Measurements from ENCODE around the gene FCN3. TPM values are rescaled to one million over a fixed set of nuclear protein-coding genes. Genes with fewer than 3 reads are reported as not detected.

Gene FCN3
- total RNA-seq, 1 donor from 2014 or later = not detected

DNA sequence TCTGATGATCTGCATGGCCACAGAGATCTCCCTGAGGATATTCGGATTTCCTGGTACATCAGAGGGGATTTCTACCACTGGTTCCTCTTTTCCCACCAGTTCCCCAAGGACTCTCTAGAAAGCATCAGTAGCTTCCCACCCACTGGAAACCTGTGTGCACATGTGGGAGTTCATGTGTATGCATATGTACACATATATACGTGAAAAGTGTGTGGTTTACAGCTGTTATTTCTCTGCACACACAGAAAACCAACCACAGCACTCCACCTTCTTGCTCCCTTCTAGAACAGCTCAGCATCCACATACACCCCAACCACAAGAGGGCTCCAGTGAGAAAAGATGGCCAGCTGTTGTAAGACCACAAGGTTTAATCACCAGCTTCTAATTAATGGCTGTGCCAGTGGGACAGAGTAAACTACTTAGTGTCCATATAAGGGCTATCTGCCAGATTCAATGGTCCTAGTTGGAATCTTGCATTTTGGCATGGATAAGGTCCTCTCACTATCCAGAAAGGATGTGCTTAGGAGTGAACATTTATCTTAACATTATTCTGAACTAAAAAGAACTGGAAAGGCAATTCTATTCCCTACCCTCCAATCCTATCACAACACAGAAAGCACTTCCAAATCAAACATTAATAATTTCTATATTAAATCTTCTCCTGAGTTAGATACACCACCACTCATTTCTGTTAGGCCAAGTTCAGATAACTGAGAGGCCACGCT lies 41.9 kb upstream of the FCN3 start:
- intact Hi-C loops (cut with micrococcal nuclease) = loop anchor here (1.0 to 2.0 kb wide), 6 partner anchors 13 to 190 kb away; partner anchors contain the start of gene WASF2
- Mint-ChIP-seq H3K27me3 (no peaks in the 10 kb centered on the region), H3K27ac (peak overlapping the region; percentile 89), H3K4me1 (peaks cover 55% of the 10 kb centered on the region), H3K4me3 (peak overlapping the region; percentile 32), H3K36me3 (ENCODE audit: low read depth) (peaks cover 73% of the 10 kb centered on the region), H3K9me3 (no peaks in the 10 kb centered on the region)
- TF ChIP-seq, protein P1, sequence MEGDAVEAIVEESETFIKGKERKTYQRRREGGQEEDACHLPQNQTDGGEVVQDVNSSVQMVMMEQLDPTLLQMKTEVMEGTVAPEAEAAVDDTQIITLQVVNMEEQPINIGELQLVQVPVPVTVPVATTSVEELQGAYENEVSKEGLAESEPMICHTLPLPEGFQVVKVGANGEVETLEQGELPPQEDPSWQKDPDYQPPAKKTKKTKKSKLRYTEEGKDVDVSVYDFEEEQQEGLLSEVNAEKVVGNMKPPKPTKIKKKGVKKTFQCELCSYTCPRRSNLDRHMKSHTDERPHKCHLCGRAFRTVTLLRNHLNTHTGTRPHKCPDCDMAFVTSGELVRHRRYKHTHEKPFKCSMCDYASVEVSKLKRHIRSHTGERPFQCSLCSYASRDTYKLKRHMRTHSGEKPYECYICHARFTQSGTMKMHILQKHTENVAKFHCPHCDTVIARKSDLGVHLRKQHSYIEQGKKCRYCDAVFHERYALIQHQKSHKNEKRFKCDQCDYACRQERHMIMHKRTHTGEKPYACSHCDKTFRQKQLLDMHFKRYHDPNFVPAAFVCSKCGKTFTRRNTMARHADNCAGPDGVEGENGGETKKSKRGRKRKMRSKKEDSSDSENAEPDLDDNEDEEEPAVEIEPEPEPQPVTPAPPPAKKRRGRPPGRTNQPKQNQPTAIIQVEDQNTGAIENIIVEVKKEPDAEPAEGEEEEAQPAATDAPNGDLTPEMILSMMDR (IDR thresholded peaks at IDR 0.05) = no peak
- ATAC-seq (ENCODE audit: low read depth) (peak; percentile 52), DNase-seq (no peak)
- CTCF ChIA-PET = interaction anchor here (0.5 to 2.2 kb wide), 32 partner anchors 8 to 246 kb away, joined by 3 to 24 read pairs (median 4); partner anchors contain the start of genes AHDC1 and WASF2
- POLR2A ChIA-PET = interaction anchor here (0.5 to 2.3 kb wide), 13 partner anchors 11 to 188 kb away, joined by 3 to 11 read pairs (median 4); partner anchors contain the start of genes AHDC1 and WASF2

DNA sequence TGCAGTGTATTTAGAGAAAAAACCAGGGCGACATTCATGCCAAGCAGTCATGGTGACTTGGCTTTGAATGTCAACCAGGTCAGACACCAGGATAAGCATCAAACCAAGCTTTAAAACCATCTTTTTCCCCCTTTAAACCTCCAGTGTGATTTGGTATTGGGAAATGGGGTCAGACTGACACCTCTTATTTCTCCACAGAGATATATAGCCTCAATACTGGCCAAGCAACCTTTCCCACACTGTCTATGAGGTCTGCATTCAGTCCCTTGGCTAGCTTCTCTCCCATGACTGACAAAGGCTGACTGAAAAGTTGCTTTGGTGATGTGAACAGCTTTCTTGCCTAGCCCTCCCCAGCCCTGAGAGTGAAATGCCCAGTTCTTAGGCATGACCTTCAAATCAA lies 39.5 kb upstream of the FCN3 start:
- peak overlapping the region; percentile 42 for H3K27ac Mint-ChIP-seq

DNA sequence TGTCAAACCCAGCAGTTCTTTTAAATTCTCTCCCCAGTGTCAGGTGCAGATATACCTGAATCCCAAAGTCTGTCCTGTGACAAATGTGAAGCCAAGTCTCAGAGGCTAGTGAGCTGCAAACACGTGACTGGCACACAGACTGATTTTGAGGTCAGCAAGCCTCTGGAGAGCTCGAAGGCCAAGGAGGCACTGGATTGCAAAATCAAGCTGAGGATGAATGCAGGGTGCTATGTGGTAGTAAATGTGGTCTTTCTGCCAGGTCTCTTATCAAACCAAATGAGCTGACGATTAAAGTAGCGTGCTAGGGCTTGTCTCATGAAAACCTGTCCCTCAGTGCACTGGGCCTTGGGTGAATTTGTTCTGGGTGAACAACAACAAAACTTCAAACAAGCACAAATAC lies 38.4 kb upstream of the FCN3 start:
- POLR2A ChIA-PET = interaction anchor here (0.8 to 1.6 kb wide), 2 partner anchors 113 to 143 kb away, joined by 3 to 6 read pairs; no protein-coding TSS in a partner anchor
- peaks cover 88% of the 10 kb centered on the region for H3K36me3 Mint-ChIP-seq (ENCODE audit: low read depth)
- peak overlapping the region; percentile 53 for H3K27ac Mint-ChIP-seq
- H3K4me3 Mint-ChIP-seq = no peak overlapping the region
- ATAC-seq (ENCODE audit: low read depth) (no peak), DNase-seq (no peak)
- CTCF ChIA-PET = interaction anchor here (0.7 to 1.0 kb wide), 3 partner anchors 9 to 256 kb away, joined by 3 to 6 read pairs (median 4); no protein-coding TSS in a partner anchor
- H3K4me1 Mint-ChIP-seq = peaks cover 44% of the 10 kb centered on the region
- TF ChIP-seq, protein P1 (IDR thresholded peaks at IDR 0.05) = no peak
- H3K27me3 Mint-ChIP-seq = no peaks in the 10 kb centered on the region
- H3K9me3 Mint-ChIP-seq = no peaks in the 10 kb centered on the region
- intact Hi-C loops (cut with micrococcal nuclease) = no loop called here

More for the DNA sequence above, 39.5 kb upstream of the FCN3 start:
- TF ChIP-seq, protein P1 (IDR thresholded peaks at IDR 0.05) = no peak
- Mint-ChIP-seq H3K4me3 (no peak overlapping the region), H3K27me3 (no peaks in the 10 kb centered on the region), H3K4me1 (peaks cover 48% of the 10 kb centered on the region), H3K9me3 (no peaks in the 10 kb centered on the region), H3K36me3 (ENCODE audit: low read depth) (peaks cover 89% of the 10 kb centered on the region)
- POLR2A ChIA-PET = interaction anchor here (0.6 to 1.2 kb wide), 2 partner anchors 78 to 111 kb away, joined by 3 to 4 read pairs; no protein-coding TSS in a partner anchor
- intact Hi-C loops (cut with micrococcal nuclease) = no loop called here
- ATAC-seq (ENCODE audit: low read depth) (no peak), DNase-seq (no peak)
- CTCF ChIA-PET = interaction anchor here (0.8 to 1.8 kb wide), 4 partner anchors 10 to 255 kb away, joined by 3 to 5 read pairs (median 4); partner anchors contain the start of gene AHDC1

DNA sequence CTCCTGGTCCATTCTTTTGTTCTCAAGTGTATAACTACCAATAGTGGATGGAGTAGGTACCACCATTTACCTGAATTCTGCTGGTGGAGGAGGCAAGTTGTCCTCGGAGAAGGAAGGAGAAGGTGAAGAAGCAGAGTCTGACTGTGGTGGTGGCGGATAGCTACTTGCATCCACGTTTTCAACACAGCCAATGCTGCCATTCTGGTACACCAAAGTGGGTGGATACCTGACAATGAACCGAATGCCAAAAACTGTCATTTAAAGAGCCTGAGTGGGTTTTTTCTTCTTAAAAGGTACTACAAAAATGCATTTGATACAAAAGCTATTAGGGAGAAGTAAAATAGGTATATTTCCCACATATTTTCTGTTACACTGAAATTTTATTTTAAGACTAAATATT lies 37.9 kb upstream of the FCN3 start:
- ATAC-seq (ENCODE audit: low read depth) (no peak), DNase-seq (no peak)
- H3K4me3 Mint-ChIP-seq = no peak overlapping the region
- no peaks in the 10 kb centered on the region for H3K9me3 Mint-ChIP-seq
- ChIA-PET CTCF (interaction anchor here (0.7 to 1.0 kb wide), 2 partner anchors 33 to 257 kb away, joined by 3 to 6 read pairs; no protein-coding TSS in a partner anchor), POLR2A (interaction anchor here (1.6 kb wide), 1 partner anchor 113 kb away, joined by 3 read pairs; no protein-coding TSS in a partner anchor)
- intact Hi-C loops (cut with micrococcal nuclease) = no loop called here
- no peaks in the 10 kb centered on the region for H3K27me3 Mint-ChIP-seq
- peak overlapping the region; percentile 53 for H3K27ac Mint-ChIP-seq
- TF ChIP-seq, protein P1 (IDR thresholded peaks at IDR 0.05) = no peak
- peaks cover 91% of the 10 kb centered on the region for H3K36me3 Mint-ChIP-seq (ENCODE audit: low read depth)
- peaks cover 44% of the 10 kb centered on the region for H3K4me1 Mint-ChIP-seq

DNA sequence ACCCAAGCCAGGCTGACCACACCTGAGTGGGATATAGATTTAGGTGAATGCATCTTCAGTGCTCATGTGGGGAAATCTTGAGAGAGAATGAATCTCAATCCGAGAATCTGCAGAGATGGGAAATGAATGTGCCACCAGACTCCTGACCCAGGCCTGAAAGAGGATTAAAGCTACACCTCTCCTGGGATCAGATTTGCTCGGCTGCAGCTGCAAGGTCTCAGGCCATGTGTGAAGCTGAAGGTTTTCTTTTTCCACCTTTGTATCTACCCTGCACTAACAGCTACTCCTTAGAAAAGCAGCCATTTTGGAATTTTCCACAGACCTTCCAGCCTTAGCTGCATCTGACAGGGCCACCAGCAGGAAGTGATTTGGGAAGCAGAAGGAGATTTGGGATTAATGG lies 36.1 kb upstream of the FCN3 start:
- intact Hi-C loops (cut with micrococcal nuclease) = no loop called here
- CTCF ChIA-PET = interaction anchor here (0.8 to 1.2 kb wide), 2 partner anchors 78 to 198 kb away, joined by 3 read pairs; no protein-coding TSS in a partner anchor
- ATAC-seq (ENCODE audit: low read depth) (no peak), DNase-seq (no peak)
- Mint-ChIP-seq H3K4me3 (no peak overlapping the region), H3K9me3 (no peaks in the 10 kb centered on the region), H3K36me3 (ENCODE audit: low read depth) (peaks cover 86% of the 10 kb centered on the region), H3K27ac (peak overlapping the region; percentile 25), H3K27me3 (no peaks in the 10 kb centered on the region), H3K4me1 (peaks cover 42% of the 10 kb centered on the region)
- TF ChIP-seq, protein P1 (IDR thresholded peaks at IDR 0.05) = no peak
- POLR2A ChIA-PET = no interaction called here
